Limb (tissue), 2 donors: Measurements from ENCODE around the gene SNX2.

Source experiments
- DNase-seq, 2 donors: peaks; one replicate each; pipeline ENCODE4 v3.0.0-alpha.2; 2016; ENCODE audit errors: extremely low spot score in 2 of 2

The SNX2 gene

DNA sequence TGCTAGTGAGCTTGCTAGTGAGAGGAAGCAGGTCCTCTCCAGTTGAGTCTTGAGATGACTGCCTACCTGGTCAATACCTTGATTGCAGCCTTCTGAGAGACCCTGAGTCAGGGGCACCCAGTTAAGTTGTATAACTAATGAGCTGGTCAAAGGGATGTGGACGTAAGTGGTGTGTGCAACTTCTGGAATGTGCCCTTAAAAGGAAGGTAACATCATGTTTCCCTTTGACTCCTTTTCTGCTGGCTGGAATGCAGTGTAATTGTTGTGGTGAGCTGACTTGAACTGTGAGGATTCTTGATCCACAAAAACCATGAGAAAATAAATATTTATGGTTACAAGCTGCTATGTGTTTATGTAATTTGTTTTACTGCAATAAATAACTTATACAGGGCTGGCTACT lies 2.4 kb upstream of the SNX2 start:
- DNase-seq, result no peak

- no peak for DNase-seq
These were observed 1.3 kb upstream of the SNX2 start for GRCh38 chr5:122773619-122774018.

GRCh38 chr5:122774519-122774860 lies 390 bp upstream of the SNX2 start:
- DNase-seq, result no peak

- peak in 1 of 2 donors; percentile 13 for DNase-seq
These were observed 966 bp downstream of the SNX2 start for GRCh38 chr5:122775550-122776542.

DNA sequence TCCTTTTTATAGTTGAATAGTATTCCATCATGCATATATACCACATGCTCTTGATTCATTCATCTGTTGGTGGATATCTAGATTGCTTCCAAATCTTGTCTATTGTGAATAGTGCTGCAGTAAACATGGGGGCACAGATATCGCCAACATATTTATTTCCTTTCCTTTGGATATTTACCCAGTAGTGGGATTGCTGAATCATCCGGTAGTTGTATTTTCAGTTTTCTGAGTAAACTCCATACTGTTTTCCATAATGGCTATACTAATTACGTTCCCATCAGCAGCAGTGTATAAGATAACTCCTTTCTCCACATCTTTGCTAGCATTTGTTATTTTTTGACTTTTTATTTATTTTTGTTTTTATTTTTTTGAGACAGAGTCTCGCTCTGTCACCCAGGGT lies 3.3 kb downstream of the SNX2 start:
- no peak for DNase-seq

- DNase-seq, result no peak
These were observed 4.6 kb downstream of the SNX2 start for GRCh38 chr5:122779451-122779850.

- DNase-seq, result no peak
These were observed 5.4 kb downstream of the SNX2 start for GRCh38 chr5:122780296-122780695.

GRCh38 chr5:122781465-122781864 lies 6.6 kb downstream of the SNX2 start:
- DNase-seq, result no peak

GRCh38 chr5:122785294-122785693 lies 10.4 kb downstream of the SNX2 start:
- no peak for DNase-seq

DNA sequence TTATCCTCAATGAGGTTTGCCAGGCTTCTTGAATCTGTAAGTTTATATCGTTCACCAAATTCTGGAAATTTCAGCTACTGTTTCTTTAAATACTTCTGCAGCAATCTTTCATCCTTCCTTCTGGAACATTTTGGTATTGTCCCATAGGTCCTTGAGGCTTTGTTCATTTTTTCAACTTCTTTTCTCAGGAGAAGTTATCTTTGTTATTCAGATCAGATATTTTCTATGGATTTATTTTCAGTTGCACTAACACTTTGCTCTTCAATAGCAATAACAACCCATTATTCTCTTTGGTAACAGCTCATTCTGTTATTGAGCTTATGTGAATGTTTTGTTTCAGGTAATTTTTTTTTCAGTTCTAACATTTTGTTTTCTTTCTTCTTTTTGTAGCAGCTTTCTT lies 13.5 kb downstream of the SNX2 start:
- no peak for DNase-seq

DNA sequence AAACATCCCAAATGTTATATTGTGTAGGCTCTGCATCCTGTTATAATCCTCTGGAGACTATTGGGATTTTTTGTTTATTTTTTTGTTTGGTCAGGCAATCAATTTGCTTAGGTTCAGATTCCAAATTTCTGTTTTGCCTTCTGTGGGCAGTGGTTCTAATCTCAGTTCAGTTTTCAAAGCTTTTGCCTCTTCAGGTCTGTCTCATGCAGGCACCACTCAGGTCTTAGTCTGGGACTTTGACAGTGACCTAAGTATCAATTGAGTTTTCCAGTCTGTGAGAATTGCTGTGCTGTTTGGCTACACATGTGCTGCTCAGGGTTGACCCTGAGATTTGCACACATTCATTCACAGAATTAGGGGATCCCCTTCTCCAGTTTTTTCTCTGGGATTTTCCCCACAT lies 14.1 kb downstream of the SNX2 start:
- DNase-seq, result no peak

DNA sequence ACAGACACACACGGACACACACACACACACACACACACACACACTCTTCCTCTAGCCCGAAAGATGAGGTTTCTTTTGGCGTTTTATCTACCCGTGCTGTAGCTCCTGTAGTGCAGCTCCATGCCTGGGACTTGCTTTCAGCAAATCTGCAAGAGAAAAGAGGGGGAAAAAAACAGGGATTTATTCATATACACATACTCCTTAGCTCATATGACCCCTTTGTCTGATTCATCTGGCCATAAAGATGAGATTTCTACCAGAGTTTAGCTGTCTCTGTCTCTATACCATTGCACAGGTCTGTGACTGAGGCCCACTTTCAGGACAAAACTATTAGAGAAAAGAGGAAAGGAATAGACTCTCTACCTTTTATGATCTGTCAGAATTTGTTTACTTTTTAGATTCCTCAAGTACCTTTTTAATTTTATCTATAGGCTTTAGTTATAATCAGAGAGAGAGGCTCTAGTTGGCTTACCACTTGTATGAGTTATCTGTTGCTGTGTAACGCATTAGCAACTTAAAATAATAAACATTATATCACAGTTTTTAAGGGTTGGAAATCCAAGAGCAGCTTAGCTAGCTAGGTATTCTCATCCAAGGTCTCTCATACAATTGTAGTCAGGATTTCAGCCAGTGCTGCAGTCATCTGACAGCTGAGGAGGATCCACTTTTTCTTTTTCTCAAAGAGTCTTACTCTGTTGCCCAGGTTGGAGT lies 14.7 kb downstream of the SNX2 start:
- DNase-seq, result no peak

GRCh38 chr5:122790354-122791103 lies 15.6 kb downstream of the SNX2 start:
- DNase-seq, result no peak

DNA sequence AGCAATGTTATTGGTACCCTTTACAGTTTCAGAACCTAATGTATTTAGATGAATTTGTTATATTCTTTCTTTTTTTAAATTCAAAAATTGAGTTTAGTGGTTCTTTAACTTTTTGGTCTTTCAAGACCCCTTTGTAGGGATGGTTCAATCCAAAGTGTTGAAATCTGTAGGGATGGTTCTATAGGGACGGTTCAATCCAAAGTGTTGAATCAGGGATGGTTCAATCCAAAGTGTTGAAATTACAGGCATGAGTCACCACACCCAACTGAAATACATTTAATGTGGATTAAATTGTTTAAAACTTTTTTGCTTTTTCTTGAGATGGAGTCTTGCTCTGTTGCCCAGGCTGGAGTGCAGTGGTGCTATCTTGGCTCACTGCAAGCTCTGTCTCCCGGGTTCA lies 30.6 kb downstream of the SNX2 start:
- no peak for DNase-seq

- no peak for DNase-seq
These were observed 35.5 kb downstream of the SNX2 start for GRCh38 chr5:122810405-122810804.

- no peak for DNase-seq
These were observed 40.4 kb downstream of the SNX2 start for GRCh38 chr5:122815218-122815767.

DNA sequence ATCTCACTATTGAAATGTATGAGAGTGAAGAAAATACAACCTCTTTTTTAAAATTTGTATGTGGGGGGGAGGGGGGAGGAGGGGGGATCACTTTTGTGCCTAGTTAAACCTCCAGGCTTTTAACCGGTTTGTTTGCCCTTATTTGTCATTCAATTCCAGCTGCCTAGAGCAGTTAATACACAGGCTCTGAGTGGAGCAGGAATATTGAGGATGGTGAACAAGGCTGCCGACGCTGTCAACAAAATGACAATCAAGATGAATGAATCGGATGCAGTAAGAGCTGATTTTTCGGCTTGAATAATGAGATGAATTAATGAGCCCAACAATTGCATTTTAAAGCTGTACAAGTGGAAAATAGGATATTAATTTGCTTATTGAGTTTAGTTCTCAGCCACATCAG lies 41.9 kb downstream of the SNX2 start:
- no peak for DNase-seq

GRCh38 chr5:122831984-122832383 lies 57.1 kb downstream of the SNX2 start:
- no peak for DNase-seq

DNA sequence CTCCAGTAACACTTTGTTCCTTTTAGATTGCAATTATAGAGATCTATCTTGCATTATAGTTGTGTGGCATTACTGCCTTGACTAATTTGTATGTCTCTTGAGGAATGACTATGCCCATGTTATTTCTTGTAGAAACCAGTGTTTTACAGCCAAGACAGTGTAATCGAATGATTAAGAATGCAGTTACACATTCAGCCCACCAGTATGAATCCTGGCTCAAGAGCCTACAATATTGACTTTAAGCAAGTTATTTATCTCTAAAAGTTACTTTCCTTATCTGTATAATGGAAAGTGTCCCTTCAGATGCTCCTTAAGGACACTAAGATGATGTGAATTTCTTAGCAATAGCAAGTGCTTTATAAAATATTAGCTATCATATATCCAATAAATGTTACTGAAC lies 60.8 kb downstream of the SNX2 start:
- no peak for DNase-seq

- DNase-seq, result no peak
These were observed 62.1 kb downstream of the SNX2 start for GRCh38 chr5:122836947-122837346.

- no peak for DNase-seq
These were observed 64.9 kb downstream of the SNX2 start for GRCh38 chr5:122839731-122840130.
